Adipose tissue (tissue), 3 donors: ENCODE results near the gene DCAF12. TPM values are rescaled to one million over a fixed set of nuclear protein-coding genes. Genes with fewer than 3 reads are reported as not detected.
"Not testable (repeated sequence)": the region's sequence is repeated elsewhere in the genome, so short reads cannot be mapped to it uniquely, and the experiment has no call there.

Source experiments
- H3K27ac ChIP-seq: one replicate; pipeline ENCODE4 v1.5.1; 2013; ENCODE audit warnings: low read depth, low read length
- WGBS, 3 donors: extraction: QIAGEN DNeasy Blood & Tissue Kit; methylation state at CpG; one replicate each; pipeline ENCODE4 v1.1.7; 2013; 5-methylcytosine and 5-hydroxymethylcytosine counted together
- polyA plus RNA-seq, 3 donors: library from polyadenylated mRNA; stranded (reverse); fragments of 200-250 nt; gene quantifications; one replicate each; pipeline ENCODE4 v1.2.3, GENCODE V29; 2013
- donor health status: healthy with polysubstance abuse.
- donor health status: Bipolar disorder and iron deficiency.
- donor health status: healthy.

The DCAF12 gene
- polyA plus RNA-seq, 3 donors: 11.0 to 24.2 (median 16.1) TPM

DNA sequence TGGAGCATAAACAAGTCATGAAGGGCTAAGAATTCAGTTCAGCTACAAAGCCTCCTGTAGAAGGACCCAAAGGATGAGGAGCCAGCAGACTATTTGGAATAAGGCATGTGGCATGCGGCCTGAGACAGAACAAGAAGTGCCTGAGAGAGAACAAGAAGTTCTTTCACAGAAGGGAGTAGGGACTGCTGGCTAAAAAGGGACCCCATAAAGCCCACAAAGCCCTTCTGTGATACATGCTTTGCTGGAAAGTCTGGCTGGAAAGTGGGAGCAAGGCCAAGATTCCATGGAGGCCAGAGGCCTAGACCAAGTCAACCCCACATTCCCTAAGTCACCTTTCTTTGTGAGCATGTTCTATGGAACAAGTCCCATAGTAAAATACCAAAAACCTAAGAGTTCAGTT is 41.9 kb downstream of the DCAF12 start:
- H3K27ac ChIP-seq: no peak overlapping the region
- WGBS, 3 donors: 4 to 68% (median 38%) methylated on average over 1 of the region's 1 CpG

DNA sequence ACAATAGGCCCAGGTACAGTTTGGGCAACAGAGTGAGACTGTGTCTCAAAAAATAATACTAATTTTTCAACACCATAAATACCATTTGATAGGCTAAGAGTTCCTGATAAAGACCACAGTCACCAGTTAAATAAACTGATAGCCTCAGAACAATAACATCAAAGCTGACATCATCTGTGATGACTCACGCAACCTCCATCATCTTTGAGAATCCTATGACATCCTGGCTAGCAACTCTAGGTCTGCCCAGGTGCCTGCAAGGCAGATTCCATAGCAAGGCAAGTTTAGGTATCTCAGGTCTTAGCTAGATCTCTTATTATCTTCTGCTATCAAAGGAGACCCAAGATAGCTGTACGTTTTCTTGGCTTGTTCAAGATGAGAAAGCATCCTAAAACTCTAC is 47.3 kb downstream of the DCAF12 start:
- WGBS, 3 donors: 74 to 89% (median 86%) methylated on average over 2 of the region's 2 CpGs
- no peak overlapping the region for H3K27ac ChIP-seq

DNA sequence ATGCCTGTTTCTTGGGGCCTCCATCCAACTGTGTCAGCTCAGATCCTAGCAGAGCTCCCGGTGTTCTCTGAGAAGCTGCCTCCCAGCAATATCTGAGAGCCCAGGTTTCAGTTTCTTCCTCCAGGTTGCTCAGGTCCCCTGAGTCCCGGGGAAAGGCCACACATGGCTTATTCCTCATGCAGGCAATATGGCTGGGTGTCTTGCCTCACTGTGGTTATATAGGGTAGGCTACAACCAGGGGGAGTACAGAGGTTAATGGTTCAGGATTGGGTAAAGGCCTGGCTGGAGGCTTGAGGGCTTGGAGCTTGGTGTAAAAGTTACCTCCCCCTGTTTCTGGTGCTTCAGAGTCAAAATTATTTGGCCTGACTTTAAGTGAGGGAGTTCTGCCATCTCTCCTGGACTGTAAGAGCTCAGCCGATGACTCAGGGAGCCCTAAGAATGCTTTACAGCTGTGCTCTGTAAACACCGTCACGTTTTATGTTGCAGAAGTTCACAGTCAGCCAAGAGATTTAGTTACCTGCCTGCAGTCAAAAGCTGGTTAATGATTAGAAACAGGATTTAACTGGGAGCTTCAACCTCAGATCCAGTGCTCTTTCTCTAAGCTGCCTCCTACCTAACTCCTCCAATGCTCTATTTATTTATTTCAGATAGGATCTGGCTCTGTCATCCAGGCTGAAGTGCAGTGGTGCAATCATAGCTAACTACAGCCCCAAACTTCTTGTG is 53.5 kb downstream of the DCAF12 start:
- WGBS, 3 donors: 25 to 66% (median 64%) methylated on average over 5 of the region's 5 CpGs
- H3K27ac ChIP-seq: no peak overlapping the region

DNA sequence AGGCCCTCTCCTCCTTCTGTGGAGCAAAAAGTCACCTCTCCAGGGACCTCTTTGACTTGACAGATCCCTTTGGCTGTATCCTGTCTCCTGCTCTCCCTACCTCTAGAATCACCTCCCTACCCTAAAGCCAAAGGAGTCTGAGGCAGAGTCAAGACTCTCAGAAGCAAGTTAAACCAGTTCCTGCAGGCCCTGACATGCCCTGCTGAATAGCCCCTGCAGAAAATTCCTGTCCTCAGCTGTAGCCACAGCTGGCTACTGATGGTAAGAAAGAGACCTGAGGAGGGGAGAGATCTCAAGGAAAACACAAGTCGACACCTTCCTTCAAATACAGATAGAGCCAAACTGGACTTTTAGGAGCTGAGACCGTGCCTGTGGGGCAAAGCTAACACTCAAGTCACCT is 54.1 kb downstream of the DCAF12 start:
- H3K27ac ChIP-seq: no peak overlapping the region
- WGBS, 3 donors: 76 to 94% (median 92%) methylated on average over 2 of the region's 2 CpGs

DNA sequence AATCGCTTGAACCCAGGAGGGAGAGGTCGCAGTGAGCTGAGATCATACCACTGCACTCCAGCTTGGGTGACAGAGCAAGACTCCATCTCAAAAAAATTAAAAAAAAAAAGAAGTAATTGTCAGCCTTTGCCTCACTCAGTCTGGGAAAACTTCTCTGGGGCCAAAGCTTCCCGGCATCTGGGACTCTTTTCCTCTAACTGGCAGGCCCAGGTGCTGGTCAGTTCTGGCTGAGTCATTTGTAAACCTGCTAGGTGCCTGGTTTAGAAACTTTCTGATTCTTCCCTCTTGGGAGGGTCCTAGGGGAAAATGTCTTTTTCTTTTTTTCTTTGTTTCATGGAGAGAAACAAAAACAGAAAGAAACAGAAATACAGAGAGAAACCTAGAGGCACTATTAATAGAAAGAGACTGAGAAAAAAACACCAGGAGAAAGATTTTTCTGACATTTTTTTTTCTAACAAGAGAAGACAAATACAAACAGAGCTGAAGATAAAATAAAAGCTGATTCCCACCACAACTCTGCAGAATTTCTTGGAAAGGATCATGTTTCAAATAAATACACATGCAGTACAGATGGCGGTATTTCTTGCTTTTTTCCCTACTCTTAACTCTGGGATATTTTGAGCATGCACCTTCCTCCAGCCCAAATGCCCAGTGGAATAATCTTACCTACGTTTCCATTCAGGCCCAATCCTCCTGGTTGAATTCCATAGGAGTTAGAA is 55.7 kb downstream of the DCAF12 start:
- 58 to 75% (median 70%) methylated on average over 5 of the region's 5 CpGs for WGBS, 3 donors
- no peak overlapping the region for H3K27ac ChIP-seq

DNA sequence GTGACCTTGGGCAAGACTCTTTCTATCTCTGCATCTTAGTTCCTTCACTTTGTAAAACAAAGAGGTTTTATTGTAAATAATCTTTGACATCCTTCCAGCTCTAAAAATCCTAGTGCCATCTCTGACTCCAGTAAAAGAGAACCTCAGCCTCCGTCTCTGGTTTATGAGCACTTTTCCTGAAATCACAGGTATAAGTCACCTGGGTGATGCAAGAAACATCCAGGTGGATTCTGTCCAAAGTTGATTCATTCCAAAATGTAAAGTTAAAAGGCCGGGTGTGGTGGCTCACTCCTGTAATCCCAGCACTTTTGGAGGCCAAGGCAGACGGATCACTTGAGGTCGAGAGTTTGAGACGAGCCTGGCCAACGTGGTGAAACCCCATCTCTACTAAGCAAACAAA is 56.7 kb downstream of the DCAF12 start:
- 90 to 93% (median 92%) methylated on average over 6 of the region's 6 CpGs for WGBS, 3 donors

DNA sequence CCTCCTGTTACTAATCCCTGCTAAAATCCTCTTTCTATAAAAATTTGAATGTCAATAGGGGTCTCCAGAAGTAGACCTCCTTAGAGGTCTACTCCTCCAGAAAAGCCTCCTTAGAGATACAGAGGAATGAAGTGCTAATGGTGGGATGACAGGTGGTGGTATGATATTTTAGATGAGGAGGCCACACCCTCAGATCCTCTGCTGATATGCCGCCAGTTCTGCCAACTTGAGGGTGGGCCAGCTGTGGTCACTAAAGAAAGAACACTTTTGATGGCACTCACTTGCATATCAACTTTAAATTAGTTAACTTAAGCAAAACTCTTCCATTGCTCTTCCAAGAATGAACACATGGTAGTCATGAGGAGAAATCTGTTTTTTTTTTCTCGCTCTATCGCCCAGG is 61.0 kb downstream of the DCAF12 start:
- no peak overlapping the region for H3K27ac ChIP-seq
- WGBS, 3 donors: 93 to 98% (median 94%) methylated on average over 3 of the region's 3 CpGs

More for the DNA sequence above, 56.7 kb downstream of the DCAF12 start:
- no peak overlapping the region for H3K27ac ChIP-seq

DNA sequence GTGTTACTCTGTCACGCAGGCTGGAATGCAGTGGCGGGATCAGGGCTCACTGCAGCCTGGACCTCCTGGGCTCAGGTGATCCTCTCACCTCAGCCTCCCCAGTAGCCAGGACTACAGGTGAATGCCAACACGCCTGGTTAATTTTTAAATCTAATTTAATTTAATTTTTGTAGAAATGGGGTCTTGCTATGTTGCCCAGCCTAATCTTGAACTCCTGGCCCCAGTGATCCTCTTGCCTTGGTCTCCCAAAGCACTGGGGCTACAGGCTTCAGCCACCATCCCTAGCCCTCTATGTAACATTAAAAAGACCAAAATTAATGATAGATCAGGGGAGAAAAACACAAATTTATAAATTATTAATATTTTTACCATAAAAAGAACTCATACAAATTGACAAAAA is 66.5 kb downstream of the DCAF12 start:
- 75 to 95% (median 89%) methylated on average over 3 of the region's 3 CpGs for whole genome bisulfite sequencing, 3 donors
- H3K27ac ChIP-seq: no peak overlapping the region

DNA sequence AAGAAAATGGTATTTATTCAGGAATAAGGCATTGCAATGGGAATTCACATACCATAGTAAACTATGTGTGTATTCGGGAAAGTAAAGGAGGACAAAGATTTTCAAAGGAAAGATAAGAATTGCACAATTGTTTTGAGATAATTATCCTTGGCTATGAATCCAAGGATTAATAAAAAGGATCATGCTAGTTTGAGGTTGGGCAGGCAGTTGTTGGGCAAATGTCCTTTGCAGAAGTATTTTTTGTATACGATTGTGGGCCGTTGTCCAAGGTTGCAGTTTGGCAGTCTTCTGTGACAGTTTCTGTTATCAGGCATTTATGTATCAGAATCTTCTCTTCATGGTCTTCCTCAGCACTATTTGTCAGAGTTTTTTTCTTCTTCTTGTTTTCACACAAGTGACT is 67.2 kb downstream of the DCAF12 start:
- WGBS, 3 donors: 25 to 49% (median 44%) methylated on average over 3 of the region's 3 CpGs

DNA sequence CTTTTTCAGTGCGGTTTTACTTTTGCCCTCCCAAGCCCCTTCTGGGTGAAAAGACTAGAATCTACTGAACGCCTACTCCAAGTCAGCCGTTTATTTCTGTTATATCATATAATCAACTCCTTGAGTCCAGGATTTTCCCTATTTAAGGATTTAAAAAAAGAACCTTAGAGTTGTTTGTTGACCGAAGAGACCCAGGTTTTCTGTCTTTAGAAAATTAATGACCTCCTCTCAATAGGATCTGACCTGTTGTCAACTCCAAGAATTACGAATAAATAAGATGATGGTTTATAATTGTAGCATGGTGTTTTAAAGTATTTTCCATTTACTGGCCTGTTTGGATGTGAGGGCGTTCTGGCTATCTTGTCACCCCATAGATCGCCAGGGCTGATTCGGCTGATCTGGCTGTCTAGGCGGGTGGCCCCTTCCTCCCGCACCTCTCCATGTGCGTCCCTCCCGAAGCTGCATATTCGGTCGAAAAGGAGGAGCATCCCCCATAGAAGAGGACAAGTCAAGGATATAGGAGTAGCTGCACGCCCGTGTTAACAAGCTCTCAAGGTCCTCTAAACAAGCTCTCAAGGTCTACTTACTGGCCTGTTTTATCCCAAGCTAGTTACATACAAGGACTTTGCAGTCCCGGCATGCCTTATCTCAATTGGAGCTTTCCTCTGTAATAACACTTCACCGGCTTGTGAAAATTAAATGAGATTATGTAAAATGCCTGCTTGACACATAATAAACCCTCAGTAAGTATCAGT is 76.7 kb downstream of the DCAF12 start:
- H3K27ac ChIP-seq: no peak overlapping the region
- whole genome bisulfite sequencing, 3 donors: 18 to 51% (median 50%) methylated on average over 18 of the region's 18 CpGs

More for the DNA sequence above, 67.2 kb downstream of the DCAF12 start:
- no peak overlapping the region for H3K27ac ChIP-seq

DNA sequence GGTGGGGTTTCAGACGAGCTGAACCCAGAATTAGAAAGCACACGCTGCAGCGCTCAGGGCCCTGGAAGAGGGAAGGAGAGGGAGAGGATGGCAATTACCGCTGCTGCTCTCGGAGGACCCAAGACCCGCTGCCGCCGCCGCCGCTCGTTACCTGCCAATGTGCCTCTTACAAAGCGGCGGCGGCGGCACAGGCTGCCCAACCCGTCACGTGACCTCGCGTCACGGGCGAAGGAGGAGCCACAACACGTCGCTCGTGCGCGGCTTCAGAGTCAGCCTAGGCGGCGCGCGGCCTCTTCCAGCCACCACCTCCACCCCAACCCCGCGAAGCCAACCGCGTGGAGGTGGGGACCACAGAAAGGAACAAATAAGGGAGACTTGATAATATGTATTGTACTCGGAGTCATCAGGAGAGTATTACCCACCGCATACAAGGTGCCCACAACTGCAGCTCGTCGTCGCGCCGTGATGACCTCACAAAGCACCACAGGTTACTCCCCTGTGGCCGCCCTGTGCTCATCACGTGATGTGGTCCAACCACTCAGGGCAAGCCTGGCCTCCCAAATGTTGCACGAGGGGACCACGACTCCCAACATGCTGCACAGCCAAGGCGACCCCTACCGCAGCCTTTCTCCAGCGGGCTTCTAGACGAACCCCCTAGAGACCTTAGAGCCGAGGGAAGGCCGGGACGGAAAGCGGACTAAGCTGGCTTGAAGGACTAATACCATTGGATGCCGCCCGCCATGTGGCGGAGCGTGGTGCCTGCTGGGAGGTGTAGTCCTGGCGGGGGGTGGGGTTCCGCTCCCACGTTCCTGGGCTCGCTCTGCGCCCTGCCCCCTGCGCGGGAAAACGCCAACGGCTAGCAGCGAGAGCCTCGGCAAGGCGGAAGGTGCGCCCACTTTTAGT is 77.5 kb downstream of the DCAF12 start, which contains the start of gene UBAP2:
Gene UBAP2 (minus strand): TSS at position 161 of the 903 bp plus-strand sequence. CDS start 31,739 bp downstream, outside the sequence.
- H3K27ac ChIP-seq: peak within 1 kb of the TSS; percentile 55
- WGBS, 3 donors: 0% methylated on average over 61 to 70 of the region's 70 CpGs

DNA sequence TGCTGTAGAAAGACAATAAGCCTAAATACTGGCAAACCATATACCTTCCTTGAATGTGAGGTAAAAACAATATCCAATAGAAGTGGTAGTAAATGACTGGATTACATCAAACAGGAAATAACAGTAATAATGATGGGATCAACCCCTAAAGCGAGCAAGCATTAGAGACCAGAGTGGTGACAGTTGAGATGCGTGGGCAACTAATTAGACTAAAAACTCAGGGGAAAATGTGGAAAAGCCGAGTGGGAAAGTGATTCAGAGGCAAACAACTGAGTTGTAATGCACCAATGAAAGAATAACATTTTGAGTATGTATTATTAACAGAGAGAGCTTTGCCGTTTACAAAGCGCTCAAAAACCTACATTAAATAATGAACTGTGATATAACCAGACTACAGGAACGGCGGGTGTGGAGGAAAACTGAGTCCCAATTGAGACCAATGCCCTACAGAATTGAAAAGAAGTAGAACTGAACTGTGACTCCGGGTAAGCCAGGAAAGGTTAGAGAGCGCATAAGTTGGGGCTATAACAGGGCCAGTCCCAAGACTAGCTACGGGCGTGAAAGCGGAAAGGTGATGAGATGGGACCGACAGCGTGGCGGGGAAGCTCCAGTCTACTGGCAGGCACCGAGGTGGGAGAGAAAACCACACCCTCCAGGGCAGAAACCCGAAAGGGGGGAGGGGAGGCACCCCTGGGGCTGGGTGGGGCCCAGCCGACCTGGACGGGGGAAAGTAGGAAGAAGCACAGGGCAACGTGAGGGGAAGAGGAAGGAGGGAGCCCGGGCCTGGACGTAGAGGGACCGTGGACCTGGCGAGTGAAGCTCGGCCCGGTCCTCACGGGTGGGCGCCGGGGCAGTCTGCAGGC is 78.4 kb downstream of the DCAF12 start:
- H3K27ac ChIP-seq: peak overlapping the region; percentile 55
- 1% methylated on average over 29 of the region's 29 CpGs for WGBS, 3 donors

DNA sequence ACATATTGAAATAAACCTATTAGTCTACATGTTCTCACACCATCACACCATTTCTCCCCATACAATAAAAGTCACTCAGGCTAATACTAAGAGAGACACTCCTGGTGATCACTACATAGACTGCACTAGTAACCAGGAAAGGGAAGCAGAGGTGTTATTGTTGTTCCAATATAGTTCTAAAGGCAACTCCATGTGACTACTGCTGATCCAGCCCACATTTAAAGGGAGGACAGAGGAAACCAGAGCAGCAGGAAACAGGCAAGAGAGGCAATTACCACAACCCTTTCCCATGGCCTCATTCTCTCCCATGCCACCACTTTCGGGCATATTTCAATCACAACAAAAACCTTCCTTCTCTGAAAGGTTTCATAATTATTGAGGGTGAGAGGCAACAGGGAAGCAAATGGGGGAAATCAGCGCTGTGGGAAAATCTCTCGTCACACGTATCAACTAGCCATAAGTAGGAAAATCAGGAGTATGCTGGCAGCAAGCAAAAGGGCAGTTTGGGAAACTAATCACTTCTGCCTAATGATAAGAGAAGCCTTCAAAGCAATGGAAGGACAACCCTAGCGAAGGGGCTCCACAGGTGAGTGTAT is 79.6 kb downstream of the DCAF12 start:
- WGBS, 3 donors: 28 to 42% (median 38%) methylated on average over 5 of the region's 5 CpGs
- peak overlapping the region; percentile 35 for H3K27ac ChIP-seq

DNA sequence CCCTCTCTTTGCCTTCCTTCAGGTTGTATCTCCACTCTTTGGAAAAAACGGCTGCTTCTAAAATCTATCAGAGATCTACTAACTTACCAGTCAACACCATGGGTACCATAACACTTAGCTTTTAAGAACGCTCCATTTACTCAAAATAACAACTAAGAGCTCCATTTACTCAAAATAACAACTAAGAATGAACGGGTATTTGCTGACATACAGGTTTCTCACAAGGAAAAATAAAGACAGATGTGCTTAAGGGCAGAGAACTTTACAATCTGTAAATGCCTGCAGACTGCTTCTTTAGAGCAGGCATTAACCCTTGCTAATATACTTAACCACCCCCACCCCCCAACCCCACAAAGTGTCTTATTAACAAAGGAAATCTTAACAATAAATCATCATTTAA is 80.6 kb downstream of the DCAF12 start:
- no peak overlapping the region for H3K27ac ChIP-seq
- 66 to 76% (median 70%) methylated on average over 3 of the region's 3 CpGs for WGBS, 3 donors

DNA sequence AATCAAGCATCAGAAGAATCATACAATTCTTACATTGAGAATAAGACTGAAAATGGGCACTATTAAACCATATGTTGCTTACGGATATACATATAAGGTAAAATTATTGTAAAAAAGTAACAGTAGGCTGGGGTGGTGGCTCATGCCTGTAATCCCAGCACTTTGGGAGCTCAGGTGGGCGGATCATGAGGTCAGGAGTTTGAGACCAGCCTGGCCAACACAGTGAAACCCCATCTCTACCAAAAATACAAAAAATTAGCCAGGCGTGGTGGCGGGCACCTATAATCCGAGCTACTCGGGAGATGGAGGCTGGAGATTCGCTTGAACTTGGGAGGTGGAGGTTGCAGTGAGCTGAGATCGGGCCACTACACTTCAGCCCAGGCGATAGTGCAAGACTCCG is 84.4 kb downstream of the DCAF12 start:
- not testable (repeated sequence) for H3K27ac ChIP-seq
- 94 to 97% (median 97%) methylated on average over 10 of the region's 10 CpGs for WGBS, 3 donors

DNA sequence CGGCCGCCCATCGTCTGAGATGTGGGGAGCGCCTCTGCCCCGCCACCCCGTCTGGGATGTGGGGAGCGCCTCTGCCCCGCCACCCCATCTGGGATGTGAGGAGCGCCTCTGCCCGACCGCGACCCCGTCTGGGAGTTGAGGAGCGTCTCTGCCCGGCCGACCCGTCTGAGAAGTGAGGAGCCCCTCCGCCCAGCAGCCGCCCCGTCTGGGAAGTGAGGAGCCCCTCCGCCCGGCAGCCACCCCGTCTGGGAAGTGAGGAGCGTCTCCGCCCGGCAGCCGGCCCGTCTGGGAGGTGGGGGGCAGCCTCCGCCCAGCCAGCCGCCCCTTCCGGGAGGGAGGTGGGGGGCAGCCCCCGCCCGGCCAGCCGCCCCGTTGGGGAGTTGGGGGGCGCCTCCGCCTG is 87.6 kb downstream of the DCAF12 start:
- WGBS, 3 donors: 96 to 100% (median 98%) methylated on average over 21 to 37 of the region's 37 CpGs

DNA sequence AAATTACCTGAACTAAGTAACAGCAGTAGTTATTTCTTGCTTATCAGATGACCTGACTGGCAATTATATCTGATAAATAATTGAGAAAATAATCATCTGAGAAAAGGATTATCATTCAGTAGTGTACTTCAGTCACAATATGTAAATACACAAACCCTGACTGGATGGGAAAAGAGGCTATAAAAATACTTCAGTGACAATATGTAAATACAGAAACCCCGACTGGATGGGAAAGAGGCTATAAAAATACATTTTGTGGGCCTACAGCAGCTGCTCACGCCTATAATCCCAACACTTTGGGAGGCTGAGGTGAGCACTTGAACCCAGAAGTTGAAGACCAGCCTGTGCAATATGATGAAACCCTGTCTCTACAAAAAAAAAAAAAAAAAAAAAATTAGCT is 88.9 kb downstream of the DCAF12 start:
- no peak overlapping the region for H3K27ac ChIP-seq
- 75 to 96% (median 88%) methylated on average over 2 of the region's 2 CpGs for WGBS, 3 donors

More for the DNA sequence above, 87.6 kb downstream of the DCAF12 start:
- not testable (repeated sequence) for H3K27ac ChIP-seq
